Measurements from ENCODE around the gene GALM. TPM values are rescaled to one million over a fixed set of nuclear protein-coding genes. Genes with fewer than 3 reads are reported as not detected.

GALM gene
- total RNA-seq, 1 experiment from 2014 or later, result 48.7 TPM

- CTCF ChIA-PET, result no interaction called here
- H3K36me3 Mint-ChIP-seq (ENCODE audit: insufficient read depth, unreplicated experiment), result peaks cover 15% of the 10 kb centered on the region
- H3K4me3 Mint-ChIP-seq (ENCODE audit: unreplicated experiment), result no peak overlapping the region
- Histone ChIP-seq H3K27me3 (replicated peaks; ENCODE audit: control insufficient read depth, insufficient read depth, low read length) (no peaks in the 10 kb centered on the region), H3K9me3 (no peaks in the 10 kb centered on the region), H3K36me3 (ENCODE audit: control insufficient read depth, insufficient read depth, low read length) (no peaks in the 10 kb centered on the region), H3K4me1 (peaks cover 11% of the 10 kb centered on the region; the same call in 1 of the 2 replicates), H3K4me3 (ENCODE audit: low read depth, low read length) (no peak overlapping the region)
- TF ChIP-seq CTCF (IDR thresholded peaks at IDR 0.05; ENCODE audit: insufficient read depth in 1 of 2, low read depth in 1 of 2, low read length in 1 of 2, severe bottlenecking in 1 of 2, unreplicated experiment in 1 of 2), result no peak
- H3K9me3 Mint-ChIP-seq (ENCODE audit: unreplicated experiment), result no peaks in the 10 kb centered on the region
- H3K27ac Mint-ChIP-seq (ENCODE audit: unreplicated experiment), result no peak overlapping the region
- intact Hi-C loops (cut with micrococcal nuclease; ENCODE audit: unreplicated experiment), result no loop called here
- POLR2A ChIA-PET, result interaction anchor here (2.2 kb wide), 1 partner anchor 24 kb away, joined by 11 read pairs; the partner anchor contains the start of gene SRSF7
- DNase-seq, result no peak
- H3K4me1 Mint-ChIP-seq (ENCODE audit: low read depth, unreplicated experiment), result peaks cover 13% of the 10 kb centered on the region
- BruUV-seq (replicated peaks), result no TSS peak
- no peaks in the 10 kb centered on the region for H3K27me3 Mint-ChIP-seq (ENCODE audit: insufficient read depth, unreplicated experiment)
Observed at GRCh38 chr2:38775097-38775920, 109.4 kb downstream of the GALM start.

DNA sequence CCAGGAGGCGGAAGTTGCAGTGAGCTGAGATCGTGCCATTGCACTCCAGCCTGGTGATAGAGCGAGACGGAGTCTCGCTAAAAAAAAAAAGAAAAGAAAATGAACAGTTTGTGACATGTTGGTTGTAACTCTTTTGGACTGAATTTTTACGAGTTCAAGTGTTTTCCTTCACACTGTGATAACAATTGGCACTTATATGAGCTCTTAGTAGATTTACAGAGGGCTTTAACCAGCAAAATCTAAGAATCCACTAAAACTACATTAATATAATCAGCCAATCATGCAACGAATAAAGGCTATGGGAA, 110.0 kb downstream of the GALM start:
- ChIA-PET POLR2A (interaction anchor here (0.5 to 2.2 kb wide), 2 partner anchors 25 to 28 kb away, joined by 3 to 11 read pairs; partner anchors contain the start of gene SRSF7), CTCF (interaction anchor here (0.6 kb wide), 1 partner anchor 28 kb away, joined by 3 read pairs; no protein-coding TSS in a partner anchor)
- Mint-ChIP-seq H3K4me1 (ENCODE audit: low read depth, unreplicated experiment) (peaks cover 13% of the 10 kb centered on the region), H3K27ac (ENCODE audit: unreplicated experiment) (no peak overlapping the region), H3K4me3 (ENCODE audit: unreplicated experiment) (peak overlapping the region; percentile 43), H3K9me3 (ENCODE audit: unreplicated experiment) (no peaks in the 10 kb centered on the region), H3K27me3 (ENCODE audit: insufficient read depth, unreplicated experiment) (no peaks in the 10 kb centered on the region), H3K36me3 (ENCODE audit: insufficient read depth, unreplicated experiment) (peaks cover 20% of the 10 kb centered on the region)
- no peaks in the 10 kb centered on the region for H3K36me3 ChIP-seq (ENCODE audit: control insufficient read depth, insufficient read depth, low read length)
- BruUV-seq (replicated peaks), result no TSS peak
- no peak for DNase-seq
- TF ChIP-seq CTCF (IDR thresholded peaks at IDR 0.05; ENCODE audit: insufficient read depth in 1 of 2, low read depth in 1 of 2, low read length in 1 of 2, severe bottlenecking in 1 of 2, unreplicated experiment in 1 of 2), result no peak
- intact Hi-C loops (cut with micrococcal nuclease; ENCODE audit: unreplicated experiment), result no loop called here
- no peaks in the 10 kb centered on the region for H3K9me3 ChIP-seq
- no peak overlapping the region for H3K4me3 ChIP-seq (ENCODE audit: low read depth, low read length)
- H3K4me1 ChIP-seq, result peaks cover 11% of the 10 kb centered on the region; the same call in 1 of the 2 replicates
- no peaks in the 10 kb centered on the region for H3K27me3 ChIP-seq (replicated peaks; ENCODE audit: control insufficient read depth, insufficient read depth, low read length)

DNA sequence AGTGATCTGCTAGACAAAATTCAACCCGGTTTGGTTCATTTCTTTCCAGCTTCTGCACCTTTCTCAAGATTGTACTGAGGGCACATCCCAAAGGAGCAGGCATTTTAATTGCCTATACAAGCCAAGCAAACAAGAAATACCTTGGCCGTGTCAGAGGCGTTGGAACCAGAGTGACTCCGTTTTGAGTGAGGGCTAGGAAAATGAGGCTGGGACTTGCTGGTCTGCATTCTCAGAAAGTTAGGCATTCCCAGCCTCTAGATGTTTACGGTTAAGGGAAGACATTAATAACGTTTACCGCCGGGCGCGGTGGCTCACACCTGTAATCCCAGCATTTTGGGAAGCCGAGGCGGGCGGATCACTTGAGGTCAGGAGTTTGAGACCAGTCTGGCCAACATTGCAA, 110.6 kb downstream of the GALM start:
- ChIA-PET CTCF (interaction anchor here (0.6 kb wide), 1 partner anchor 27 kb away, joined by 3 read pairs; no protein-coding TSS in a partner anchor), POLR2A (interaction anchor here (0.5 to 2.2 kb wide), 3 partner anchors 25 to 29 kb away, joined by 3 to 11 read pairs (median 4); partner anchors contain the start of gene SRSF7)
- Mint-ChIP-seq H3K4me1 (ENCODE audit: low read depth, unreplicated experiment) (peaks cover 13% of the 10 kb centered on the region), H3K27me3 (ENCODE audit: insufficient read depth, unreplicated experiment) (no peaks in the 10 kb centered on the region), H3K36me3 (ENCODE audit: insufficient read depth, unreplicated experiment) (peaks cover 27% of the 10 kb centered on the region), H3K4me3 (ENCODE audit: unreplicated experiment) (peak overlapping the region; percentile 43), H3K9me3 (ENCODE audit: unreplicated experiment) (no peaks in the 10 kb centered on the region), H3K27ac (ENCODE audit: unreplicated experiment) (no peak overlapping the region)
- intact Hi-C loops (cut with micrococcal nuclease; ENCODE audit: unreplicated experiment), result no loop called here
- no peak for TF ChIP-seq CTCF (IDR thresholded peaks at IDR 0.05; ENCODE audit: insufficient read depth in 1 of 2, low read depth in 1 of 2, low read length in 1 of 2, severe bottlenecking in 1 of 2, unreplicated experiment in 1 of 2)
- Histone ChIP-seq H3K36me3 (ENCODE audit: control insufficient read depth, insufficient read depth, low read length) (no peaks in the 10 kb centered on the region; the same call in 1 of the 2 replicates), H3K27me3 (replicated peaks; ENCODE audit: control insufficient read depth, insufficient read depth, low read length) (no peaks in the 10 kb centered on the region), H3K4me1 (peaks cover 10% of the 10 kb centered on the region; the same call in 1 of the 2 replicates), H3K4me3 (ENCODE audit: low read depth, low read length) (no peak overlapping the region), H3K9me3 (no peaks in the 10 kb centered on the region)
- DNase-seq, result no peak
- BruUV-seq (replicated peaks), result no TSS peak
